Mucosa of descending colon (tissue), 3 donors: Measurements from ENCODE around the gene COL23A1. TPM values are rescaled to one million over a fixed set of nuclear protein-coding genes. Genes with fewer than 3 reads are reported as not detected.
A peak's percentile ranks its signal among the peaks of the same experiment; 100 is the strongest.

Source experiments
- ATAC-seq: fragments of 200-7000 bp; cut with Tn5 transposase; one replicate; pipeline ENCODE4 v1.9.1; 2020; ENCODE audit warnings: mild to moderate bottlenecking, moderate library complexity
- DNase-seq, 3 donors: peaks; one replicate each; pipeline ENCODE4 v3.0.0-alpha.2; 2020
- H3K36me3 ChIP-seq: fragments of 200-600 bp; one replicate; pipeline ENCODE4 v1.8.0; 2021; ENCODE audit warnings: low read depth, mild to moderate bottlenecking
- H3K4me1 ChIP-seq: fragments of 200-600 bp; one replicate; pipeline ENCODE4 v1.8.0; 2021; ENCODE audit warnings: low read depth, mild to moderate bottlenecking
- H3K4me3 ChIP-seq: fragments of 200-600 bp; one replicate; pipeline ENCODE4 v1.8.0; 2021; ENCODE audit warnings: mild to moderate bottlenecking
- H3K9me3 ChIP-seq: fragments of 200-600 bp; one replicate; pipeline ENCODE4 v1.8.0; 2021; ENCODE audit warnings: mild to moderate bottlenecking
- CTCF ChIP-seq: fragments of 200-600 bp; IDR thresholded peaks from one replicate; pipeline ENCODE4 v1.8.0; 2022; ENCODE audit warnings: antibody characterized with exemption, mild to moderate bottlenecking
- intact Hi-C, 2 donors: fragments of 100-400 bp; cut with DNase I in 1 of 2; cut with micrococcal nuclease in 1 of 2; formaldehyde crosslinking; loops; one replicate each; pipeline versions ENCODE4 v1.11.0 to v1.11.1; 2022; cut with DNase I, micrococcal nuclease
- total RNA-seq, 3 donors: library from RNA; stranded (reverse); fragmentation: NEBNext Ultra II Directional in 2 of 3; extraction: Animal tissue kit (Norgen Biotek cat#: 25700) in 2 of 3; gene quantifications; one replicate each; pipeline versions ENCODE4 v1.2.1 to v1.2.4, GENCODE V29; 2021 to 2023
- donor health status: DM: no; HTN: no; CAD: no; lungs with moderate emphysema.
- donor health status: DM: no; HTN: no; CAD: no.
- donor health status: DM: no; HTN: yes; CAD: no.

The COL23A1 gene
- total RNA-seq, 3 donors from 2014 or later: 0.17 to 2.7 (median 0.43) TPM

DNA sequence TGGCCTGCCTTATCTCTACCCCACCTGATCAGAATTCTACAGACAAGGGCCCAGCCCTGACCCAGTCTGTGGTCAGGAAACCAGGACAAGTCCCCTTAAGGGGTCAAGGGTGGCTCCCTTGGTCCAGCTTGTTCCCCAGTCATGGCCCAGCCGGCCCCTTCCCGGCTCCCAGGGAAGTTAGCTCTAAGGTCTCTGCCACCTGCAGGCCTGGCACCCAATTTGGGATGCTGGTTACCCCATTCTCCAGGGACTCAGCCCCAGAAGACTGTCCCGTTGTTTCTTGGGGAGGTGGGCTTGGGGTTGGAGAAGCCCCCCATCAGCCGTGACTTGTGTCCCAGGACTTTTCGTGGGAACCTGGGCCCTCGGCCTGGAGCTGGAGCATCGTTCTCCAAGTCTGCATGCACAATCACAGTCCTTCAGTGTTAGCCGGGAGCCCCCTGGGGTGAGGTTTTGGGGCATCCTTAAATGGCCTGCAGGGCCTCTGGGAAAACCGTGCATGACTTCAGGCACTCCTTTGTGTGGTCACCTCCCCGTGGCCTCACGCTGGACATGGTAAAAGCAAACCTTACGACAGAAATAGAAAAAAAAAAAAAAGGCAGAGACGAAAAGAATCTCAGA is 206.8 kb downstream of the COL23A1 start:
- ATAC-seq (no peak), DNase-seq (no peak)
- Histone ChIP-seq H3K36me3 (no peaks in the 10 kb centered on the region), H3K9me3 (no peaks in the 10 kb centered on the region), H3K4me1 (no peaks in the 10 kb centered on the region), H3K4me3 (no peak overlapping the region)
- TF ChIP-seq CTCF: no peak
- intact Hi-C loops: no loop called here

GRCh38 chr5:178382754-178383164 is 207.4 kb downstream of the COL23A1 start:
- H3K4me3 ChIP-seq: no peak overlapping the region

GRCh38 chr5:178381921-178382695 is 208.1 kb downstream of the COL23A1 start:
- Histone ChIP-seq H3K4me1 (no peaks in the 10 kb centered on the region), H3K4me3 (no peak overlapping the region), H3K9me3 (no peaks in the 10 kb centered on the region), H3K36me3 (no peaks in the 10 kb centered on the region)
- no peak for ATAC-seq
- DNase-seq: no peak
- intact Hi-C loops: no loop called here
- TF ChIP-seq CTCF: no peak

More at GRCh38 chr5:178382754-178383164, 207.4 kb downstream of the COL23A1 start:
- no peak for ATAC-seq
- intact Hi-C loops: no loop called here
- Histone ChIP-seq H3K36me3 (no peaks in the 10 kb centered on the region), H3K4me1 (no peaks in the 10 kb centered on the region), H3K9me3 (no peaks in the 10 kb centered on the region)
- no peak for TF ChIP-seq CTCF
- DNase-seq: peak in 1 of 3 donors; percentile 39

GRCh38 chr5:178381206-178381605 is 209.0 kb downstream of the COL23A1 start:
- no peak for DNase-seq
- no peaks in the 10 kb centered on the region for H3K9me3 ChIP-seq
- TF ChIP-seq CTCF: no peak
- no peak for ATAC-seq
- no peaks in the 10 kb centered on the region for H3K36me3 ChIP-seq
- intact Hi-C loops: no loop called here
- H3K4me1 ChIP-seq: no peaks in the 10 kb centered on the region
- H3K4me3 ChIP-seq: no peak overlapping the region

DNA sequence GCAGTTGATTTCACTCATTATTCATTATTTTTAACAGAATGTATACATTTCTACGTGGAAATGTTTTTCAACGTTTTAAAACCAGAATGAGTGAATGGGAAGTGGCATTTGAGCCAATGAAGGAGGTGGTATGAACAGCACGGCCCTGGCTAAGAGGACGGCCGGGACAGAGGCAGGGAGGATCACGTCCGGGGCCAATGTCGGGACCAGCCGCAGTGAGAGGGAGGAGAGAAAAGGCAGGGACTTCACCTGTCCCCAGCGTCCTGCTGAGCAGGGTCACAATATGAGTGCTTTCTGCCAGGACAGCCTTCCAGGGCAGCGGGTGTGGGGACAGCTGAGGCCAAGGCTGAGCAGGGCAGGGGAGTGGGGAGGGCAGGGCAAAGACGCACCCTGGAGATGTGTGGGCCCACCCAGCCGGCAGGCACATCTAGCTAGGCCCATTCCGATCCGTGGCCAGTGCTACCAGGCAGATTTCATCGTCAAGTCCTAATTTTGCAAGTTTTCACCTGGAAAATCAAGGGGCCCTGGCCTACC is 209.6 kb downstream of the COL23A1 start:
- DNase-seq: peak in 1 of 3 donors; percentile 4
- H3K9me3 ChIP-seq: no peaks in the 10 kb centered on the region
- no peaks in the 10 kb centered on the region for H3K4me1 ChIP-seq
- ATAC-seq: no peak
- H3K4me3 ChIP-seq: no peak overlapping the region
- TF ChIP-seq CTCF: no peak
- no peaks in the 10 kb centered on the region for H3K36me3 ChIP-seq
- intact Hi-C loops: no loop called here
